HG03060 (cell line): ENCODE data around the gene SDHAF3.
A peak's percentile ranks its signal among the peaks of the same experiment; 100 is the strongest.

Source experiments
- ATAC-seq: cut with Tn5 transposase; IDR thresholded peaks from one replicate; pipeline ENCODE4 v1.9.1; 2021; ENCODE audit warnings: low read depth, moderate number of reproducible peaks; ENCODE audit not compliant: unreplicated experiment

The SDHAF3 gene

DNA sequence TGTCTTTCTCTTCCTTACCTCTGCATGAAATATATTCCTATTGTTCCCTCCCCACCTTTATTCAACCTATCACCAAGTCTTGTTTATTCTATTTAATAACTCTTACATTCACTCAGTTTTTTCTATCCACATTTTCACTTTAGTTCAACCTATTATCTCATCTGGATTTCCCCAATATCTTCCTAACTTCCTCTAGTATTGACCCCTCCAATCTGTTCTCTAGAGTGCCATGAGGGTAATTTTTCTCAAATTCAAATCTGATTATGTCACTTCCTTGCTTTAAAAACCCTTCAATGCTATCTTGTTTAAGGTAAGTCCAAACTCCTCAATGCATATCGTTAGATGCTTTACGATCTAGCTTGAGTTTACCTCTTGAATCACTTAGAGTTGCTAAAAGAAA is 86.5 kb downstream of the SDHAF3 start:
- no peak for ATAC-seq

DNA sequence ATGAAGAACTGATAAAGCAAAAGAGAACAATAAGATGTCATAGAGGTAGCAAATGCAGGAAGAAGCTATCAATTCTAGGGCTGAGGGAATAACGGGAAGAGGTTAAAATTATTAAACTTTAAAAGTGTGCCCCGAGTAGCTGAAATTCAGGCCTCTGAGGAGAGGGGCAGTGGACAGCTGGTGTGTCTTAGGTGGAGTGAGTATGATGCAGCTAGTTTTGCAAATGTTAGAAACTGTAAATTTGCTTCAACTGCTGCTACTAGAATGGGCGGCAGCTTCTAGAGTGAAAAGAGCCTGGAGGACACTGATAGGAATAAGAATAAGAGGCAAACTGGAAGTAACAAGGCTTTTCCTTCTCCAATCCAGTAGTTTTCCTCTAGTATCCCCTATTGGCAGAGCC is 87.3 kb downstream of the SDHAF3 start:
- ATAC-seq: no peak

DNA sequence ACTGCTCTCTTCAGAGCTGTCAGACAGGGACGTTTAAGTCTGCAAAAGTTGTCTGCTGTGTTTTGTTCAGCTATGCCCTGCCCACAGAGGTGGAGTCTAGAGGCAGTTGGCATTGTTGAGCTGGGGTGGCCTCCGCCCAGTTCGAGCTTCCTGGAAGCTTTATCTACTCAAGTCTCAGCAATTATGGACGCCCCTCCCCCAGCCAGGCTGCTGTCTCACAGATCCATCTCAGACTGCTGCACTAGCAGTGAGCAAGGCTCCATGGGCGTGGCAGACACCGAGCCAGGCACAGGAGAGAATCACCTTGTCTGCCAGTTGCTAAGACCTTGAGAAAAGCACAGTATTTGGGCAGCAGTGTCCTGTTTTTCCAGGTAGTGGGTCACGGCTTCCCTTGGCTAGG is 98.1 kb downstream of the SDHAF3 start:
- ATAC-seq: no peak

DNA sequence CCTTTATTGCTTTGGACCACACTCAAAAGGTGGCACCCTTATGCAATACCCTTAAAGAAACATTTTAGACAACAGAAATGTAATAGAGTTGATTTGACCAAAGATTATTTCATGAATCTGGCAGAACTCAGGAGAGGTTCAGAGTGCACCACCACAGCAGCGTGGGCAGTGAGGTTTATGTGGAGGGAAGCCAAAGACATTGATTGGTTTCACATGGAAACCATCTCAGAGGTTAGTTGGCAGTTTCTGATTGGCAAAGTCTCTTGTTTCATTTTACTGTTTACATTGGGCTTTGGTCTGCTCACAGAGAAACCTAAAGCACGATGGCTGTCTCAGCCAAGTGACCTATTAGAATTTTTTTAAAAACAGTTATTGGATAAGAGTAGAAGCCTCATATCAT is 101.3 kb downstream of the SDHAF3 start:
- no peak for ATAC-seq

DNA sequence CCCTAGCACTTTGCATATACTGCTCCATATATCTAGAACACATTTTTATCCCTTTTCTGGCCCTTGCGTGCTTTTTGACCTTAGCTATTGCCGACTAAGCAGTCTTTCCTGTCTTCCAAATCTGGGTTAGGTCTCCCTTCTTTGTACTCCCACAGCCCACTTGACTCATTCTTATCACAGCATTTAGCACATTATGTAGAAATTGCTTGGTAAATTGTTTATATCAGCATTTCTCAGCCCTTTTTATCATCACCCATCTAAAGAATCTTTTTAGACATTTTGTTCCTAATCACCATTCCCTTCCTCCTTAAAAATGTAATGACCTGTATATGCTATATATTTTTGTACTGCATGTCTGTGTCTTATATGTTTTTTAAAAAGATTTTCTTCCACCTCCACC is 101.7 kb downstream of the SDHAF3 start:
- no peak for ATAC-seq

DNA sequence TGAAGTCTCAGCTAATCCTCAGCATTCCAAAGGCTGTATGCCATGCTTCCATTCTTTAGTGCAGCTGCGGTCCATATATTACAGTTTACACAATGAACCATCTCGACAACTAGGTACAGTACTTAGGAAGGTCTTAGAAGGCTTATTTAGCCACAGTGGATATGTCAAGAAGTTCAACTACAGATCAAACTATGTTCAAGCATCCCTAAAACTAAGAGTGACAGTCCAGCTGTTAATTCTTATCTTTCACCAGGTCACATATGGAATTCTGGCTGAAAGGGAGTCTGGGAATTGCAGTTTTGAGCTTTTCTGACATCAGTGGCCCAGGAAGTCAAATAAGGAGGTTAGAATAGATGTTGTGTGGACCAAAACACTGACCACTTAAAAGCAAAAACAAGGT is 106.8 kb downstream of the SDHAF3 start:
- ATAC-seq: no peak

DNA sequence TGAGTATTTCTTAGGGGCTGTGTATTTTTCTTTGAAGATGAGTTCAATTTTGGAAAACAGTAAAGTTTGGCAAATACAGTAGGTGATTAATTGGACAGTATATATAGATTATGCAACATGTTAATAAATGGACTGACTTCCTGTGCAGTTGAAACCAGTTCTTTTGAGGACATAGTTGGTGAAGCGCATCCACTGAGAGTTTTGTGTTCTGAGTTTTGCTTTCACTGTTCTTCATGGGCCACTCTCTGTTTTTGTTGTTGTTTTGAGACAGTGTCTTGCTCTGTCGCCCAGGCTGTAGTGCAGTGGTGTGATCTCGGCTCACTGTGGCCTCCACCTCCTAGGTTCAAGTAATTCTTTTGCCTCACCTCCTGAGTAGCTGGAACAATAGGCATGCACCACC is 109.0 kb downstream of the SDHAF3 start:
- peak; percentile 47 for ATAC-seq
